SW480 (cell line): Measurements from ENCODE around the gene CHAF1B.
A peak's percentile ranks its signal among the peaks of the same experiment; 100 is the strongest.
"Not testable (repeated sequence)": the region's sequence is repeated elsewhere in the genome, so short reads cannot be mapped to it uniquely, and the experiment has no call there.

Experiments used
- DNase-seq: peaks from one replicate; pipeline ENCODE4 v3.0.0-alpha.2; 2016; ENCODE audit warnings: low spot score

Gene CHAF1B

DNA sequence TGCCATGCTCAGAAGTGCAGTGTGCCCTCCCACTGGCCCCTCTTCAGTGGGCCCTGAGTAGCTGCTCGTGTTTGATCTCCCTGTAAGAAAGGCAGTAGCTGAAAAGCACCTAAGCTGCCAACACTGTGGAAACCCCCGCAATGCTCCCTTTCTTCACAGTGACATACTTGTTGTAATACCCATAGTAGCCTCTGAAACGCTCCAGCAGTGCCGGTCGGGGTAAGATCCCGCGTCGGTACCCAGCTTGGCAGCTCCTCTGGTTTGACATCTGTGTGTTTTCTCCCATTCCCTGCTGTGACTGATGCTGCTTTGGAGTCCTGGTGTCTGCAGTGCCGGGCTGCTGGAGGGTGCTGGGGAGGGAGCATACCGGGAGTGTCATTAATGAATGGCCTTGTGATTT, 3.6 kb downstream of the CHAF1B start:
- no peak for DNase-seq

- DNase-seq, result not testable (repeated sequence)
These were observed 6.5 kb downstream of the CHAF1B start for GRCh38 chr21:36391649-36392048.

DNA sequence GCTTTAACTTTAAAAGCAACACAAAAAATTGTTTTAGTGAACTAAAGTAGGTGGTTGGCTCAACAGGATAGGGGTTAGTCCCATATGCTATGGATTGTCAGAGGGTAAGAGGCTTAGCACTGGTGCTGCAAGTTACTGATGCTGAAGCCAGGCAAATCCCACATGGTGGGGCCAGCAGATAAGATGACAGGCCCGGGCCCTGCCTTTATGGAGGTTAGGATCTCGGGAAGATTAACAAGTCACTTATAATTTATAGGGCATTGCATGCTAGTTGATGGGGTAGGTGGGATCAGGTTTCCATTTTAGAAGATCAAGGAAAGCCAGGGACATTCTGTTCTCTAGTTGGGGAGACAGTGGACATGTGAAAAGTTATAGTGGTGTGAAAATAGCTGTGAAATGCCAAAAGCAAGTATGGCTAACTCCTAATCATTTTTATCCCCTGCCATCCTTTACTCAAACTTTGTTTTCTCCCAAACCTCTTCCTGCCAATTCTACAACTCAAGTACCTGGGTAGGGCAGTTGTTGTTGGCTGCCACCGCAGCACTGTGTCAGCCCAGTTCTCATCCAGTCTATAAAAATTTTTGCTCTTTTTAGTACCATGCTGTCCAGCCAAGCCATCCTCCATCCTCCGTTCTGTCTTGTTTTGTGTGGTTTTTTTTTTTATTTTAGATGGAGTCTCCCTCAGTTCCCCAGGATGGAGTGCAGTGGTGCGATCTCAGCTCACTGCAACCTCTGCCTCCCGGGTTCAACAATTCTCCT, 10.3 kb downstream of the CHAF1B start:
- DNase-seq, result no peak

DNA sequence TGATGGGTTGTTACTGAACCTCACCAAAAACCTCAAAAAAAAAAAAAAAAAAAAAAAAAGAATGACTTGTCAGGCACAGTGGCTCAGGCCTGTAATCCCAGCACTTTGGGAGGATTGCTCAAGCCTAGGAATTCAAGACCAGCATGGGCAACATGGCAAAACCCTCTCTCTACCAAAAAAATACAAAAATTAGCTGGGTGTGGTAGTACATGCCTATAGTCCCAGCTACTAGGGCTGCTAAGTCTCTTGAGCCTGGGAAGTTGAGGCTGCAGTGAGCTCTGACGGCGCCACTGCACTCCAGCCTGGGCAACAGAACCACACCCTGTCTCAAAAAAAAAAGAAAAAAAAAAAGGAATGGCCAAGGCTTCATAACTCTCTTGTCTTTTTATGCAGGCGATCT, 11.1 kb downstream of the CHAF1B start:
- DNase-seq, result no peak

- DNase-seq, result no peak
These were observed 11.8 kb downstream of the CHAF1B start for GRCh38 chr21:36396971-36397370.

- DNase-seq, result no peak
These were observed 12.4 kb downstream of the CHAF1B start for GRCh38 chr21:36397606-36398005.

- DNase-seq, result not testable (repeated sequence)
These were observed 14.5 kb downstream of the CHAF1B start for GRCh38 chr21:36399736-36400135.

DNA sequence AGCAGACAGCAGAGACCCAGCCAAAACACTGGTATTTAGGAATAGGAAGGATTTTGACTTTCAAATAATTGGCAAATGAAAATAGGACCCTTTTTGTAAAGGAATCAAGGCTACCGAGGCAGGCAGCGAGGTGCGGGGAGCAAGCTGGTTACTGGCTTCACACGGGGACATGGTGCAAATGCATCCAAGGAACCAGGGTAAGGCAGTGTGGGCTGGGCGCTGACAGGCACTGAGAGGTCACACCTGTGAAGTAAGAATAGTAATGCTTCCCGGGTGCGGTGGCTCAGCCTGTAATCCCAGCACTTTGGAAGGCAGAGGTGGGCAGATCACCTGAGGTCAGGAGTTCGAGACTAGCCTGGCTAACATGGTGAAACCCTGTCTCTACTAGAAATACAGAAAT, 15.5 kb downstream of the CHAF1B start:
- DNase-seq, result no peak

GRCh38 chr21:36402339-36402738, 17.1 kb downstream of the CHAF1B start:
- DNase-seq, result no peak

DNA sequence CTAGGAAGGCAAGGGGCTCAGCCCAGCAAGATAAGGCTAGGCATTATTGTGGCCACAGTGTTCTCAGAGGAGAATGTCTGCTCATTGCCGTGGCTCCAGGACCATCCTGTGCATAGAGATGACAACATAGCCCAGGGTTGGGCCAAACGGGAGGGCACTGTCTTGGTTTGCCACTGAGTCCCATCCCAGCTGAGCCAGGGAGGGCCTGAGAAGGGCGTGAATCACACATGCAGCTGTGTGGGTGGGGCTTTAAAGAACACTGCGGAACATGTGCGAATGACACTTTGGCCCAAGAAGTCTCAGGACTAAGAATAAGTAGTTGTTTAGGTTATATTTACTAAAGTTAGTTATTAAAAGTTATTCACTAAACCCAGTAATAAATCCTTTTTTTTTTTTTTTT, 18.5 kb downstream of the CHAF1B start:
- DNase-seq, result no peak

DNA sequence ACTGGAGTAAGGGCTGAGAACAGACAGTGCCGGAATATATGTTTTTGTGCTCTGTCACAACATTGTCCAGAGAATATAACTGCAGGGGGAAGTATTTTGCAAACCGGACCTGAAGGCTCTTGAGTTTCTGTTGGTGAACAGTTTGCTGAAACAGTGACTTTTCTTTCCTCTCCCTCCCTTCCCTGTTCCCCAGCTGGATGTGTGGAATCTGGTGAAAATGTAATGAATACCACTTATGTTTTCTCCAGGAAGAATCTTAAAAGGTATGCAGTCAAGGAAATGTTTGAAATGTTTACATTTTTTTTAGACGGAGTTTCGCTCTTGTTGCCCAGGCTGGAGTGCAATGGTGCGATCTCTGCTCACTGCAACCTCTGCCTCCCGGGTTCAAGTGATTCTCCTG, 23.4 kb downstream of the CHAF1B start:
- DNase-seq, result no peak

- no peak for DNase-seq
These were observed 26.1 kb downstream of the CHAF1B start for GRCh38 chr21:36411301-36411700.

- DNase-seq, result no peak
These were observed 27.7 kb downstream of the CHAF1B start for GRCh38 chr21:36412916-36413315.

- no peak for DNase-seq
These were observed 30.2 kb downstream of the CHAF1B start for GRCh38 chr21:36415375-36415774.

- no peak for DNase-seq
These were observed 34.0 kb downstream of the CHAF1B start for GRCh38 chr21:36419241-36419640.

GRCh38 chr21:36419996-36420395, 34.8 kb downstream of the CHAF1B start:
- DNase-seq, result peak; percentile 80

DNA sequence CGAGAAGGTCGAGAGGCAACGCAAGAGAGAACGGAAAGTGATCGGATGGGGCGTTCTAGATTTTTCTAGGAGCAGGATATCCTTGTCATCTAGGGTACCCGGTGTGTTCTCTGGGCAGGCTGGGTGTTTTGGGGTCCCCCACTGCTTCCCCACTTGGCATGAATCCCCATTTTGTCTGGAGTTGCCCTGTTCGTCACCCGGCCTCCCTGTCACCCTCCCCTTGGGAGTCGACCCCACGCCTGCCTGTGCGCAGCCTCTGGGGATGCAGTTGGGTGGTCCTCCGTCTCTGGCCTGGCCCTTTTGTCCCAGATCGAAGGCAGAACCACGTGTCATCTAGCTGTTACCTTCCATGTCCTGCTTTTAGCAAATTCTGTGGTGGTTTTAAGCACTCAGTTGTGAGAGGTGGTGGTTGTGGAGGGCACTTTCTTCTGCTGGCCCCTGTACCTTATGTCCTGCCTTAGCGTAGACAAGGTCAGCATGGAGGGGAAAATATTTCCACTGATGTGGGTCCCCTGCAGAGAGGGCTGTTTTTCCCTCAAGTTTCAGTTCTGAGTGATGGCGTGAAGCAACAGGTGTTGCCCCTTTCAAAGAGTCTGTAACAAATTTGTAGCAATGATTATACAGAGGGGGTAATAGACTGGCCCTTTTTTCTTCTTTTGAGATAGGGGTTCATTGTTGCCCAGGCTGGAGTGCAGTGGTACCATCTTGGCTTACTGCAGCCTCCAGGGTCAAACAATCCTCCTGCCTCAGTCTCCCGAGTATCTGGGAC, 35.6 kb downstream of the CHAF1B start:
- no peak for DNase-seq

GRCh38 chr21:36422279-36423098, 37.3 kb downstream of the CHAF1B start:
- DNase-seq, result peak; percentile 40

GRCh38 chr21:36423771-36424433, 38.7 kb downstream of the CHAF1B start:
- DNase-seq, result no peak

- no peak for DNase-seq
These were observed 39.4 kb downstream of the CHAF1B start for GRCh38 chr21:36424592-36424991.

DNA sequence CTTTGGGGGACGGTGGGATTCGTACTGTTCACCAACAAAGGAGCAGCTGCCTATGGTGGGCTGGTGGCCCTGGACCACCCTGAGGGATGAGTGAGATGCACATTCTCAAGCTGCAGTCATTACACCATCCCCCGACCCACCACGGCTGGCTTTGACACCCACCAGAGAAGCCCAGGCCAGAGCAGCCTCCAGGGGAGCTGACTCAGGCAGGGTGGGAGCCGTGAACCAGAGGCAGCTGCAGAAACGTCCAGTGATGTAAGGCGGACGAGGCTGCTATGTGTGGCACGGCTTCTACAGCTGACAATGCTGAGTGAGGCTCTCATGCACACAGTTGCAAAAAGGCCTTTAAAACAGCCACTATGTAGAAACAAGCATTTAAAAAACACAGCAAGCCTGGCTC, 40.1 kb downstream of the CHAF1B start:
- no peak for DNase-seq

DNA sequence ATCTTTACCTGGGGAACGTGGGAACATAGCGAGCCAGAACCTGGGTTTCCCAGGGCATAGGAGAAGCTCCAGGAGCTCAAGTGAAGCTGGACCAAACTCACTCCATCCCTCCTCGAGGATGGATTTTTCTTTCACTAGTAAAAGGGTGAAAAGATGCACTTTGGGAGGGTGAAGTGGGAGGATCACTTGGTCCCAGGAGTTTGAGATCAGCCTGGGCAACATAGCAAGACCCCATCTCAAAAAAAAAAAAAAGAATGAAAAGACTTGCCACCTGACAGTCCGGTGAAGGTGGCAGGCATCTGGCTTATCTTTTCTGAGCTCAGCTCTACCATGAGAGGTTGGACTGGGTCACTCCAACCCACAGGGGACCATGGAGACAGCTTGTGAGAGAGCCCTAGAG, 42.3 kb downstream of the CHAF1B start:
- no peak for DNase-seq
